ENCODE results near the gene PCBP1. TPM values are rescaled to one million over a fixed set of nuclear protein-coding genes. Genes with fewer than 3 reads are reported as not detected.

The PCBP1 gene
- total and polyA plus RNA-seq, 12 donors, result 32.8 to 511 (median 309) TPM

DNA sequence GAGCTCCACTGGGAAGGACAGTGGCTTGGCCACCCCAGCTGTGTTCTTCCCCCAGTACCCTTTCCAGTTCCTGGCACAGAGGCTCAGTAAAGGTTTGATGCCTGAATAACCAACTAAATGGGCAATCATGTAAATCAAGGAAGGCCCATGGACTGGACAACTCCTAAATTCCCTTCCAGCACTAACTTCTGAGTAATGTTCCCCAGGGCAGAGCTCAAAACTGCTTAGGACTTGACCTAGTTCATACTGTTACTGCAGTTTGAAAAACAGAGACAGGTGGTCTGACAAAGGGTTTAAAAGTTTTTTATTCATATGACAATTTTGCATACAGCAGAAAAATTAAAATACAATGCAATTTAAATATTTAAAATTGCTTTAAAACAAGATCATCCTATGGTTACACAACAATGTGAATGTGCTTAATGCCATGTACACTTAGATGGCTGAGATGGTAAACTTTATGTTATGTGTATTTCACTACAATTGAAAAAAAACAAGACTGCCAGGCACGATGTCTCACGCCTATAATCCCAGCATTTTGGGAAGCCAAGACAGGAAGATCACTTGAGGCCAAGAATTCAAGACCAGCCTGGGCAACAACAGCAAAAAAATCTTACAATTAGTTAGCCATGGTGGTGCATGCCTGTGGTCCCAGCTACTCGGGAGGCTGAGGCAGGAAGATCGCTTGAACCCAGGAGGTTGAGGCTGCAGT is 26.2 kb downstream of the PCBP1 start:
- no peaks in the 10 kb centered on the region for H3K9me3 ChIP-seq (replicated peaks in 1 of 3)
- intact Hi-C loops (cut with DNase I), result no loop called here
- no peak for TF ChIP-seq POLR2A (IDR thresholded peaks at IDR 0.05)
- TF ChIP-seq, protein P1, sequence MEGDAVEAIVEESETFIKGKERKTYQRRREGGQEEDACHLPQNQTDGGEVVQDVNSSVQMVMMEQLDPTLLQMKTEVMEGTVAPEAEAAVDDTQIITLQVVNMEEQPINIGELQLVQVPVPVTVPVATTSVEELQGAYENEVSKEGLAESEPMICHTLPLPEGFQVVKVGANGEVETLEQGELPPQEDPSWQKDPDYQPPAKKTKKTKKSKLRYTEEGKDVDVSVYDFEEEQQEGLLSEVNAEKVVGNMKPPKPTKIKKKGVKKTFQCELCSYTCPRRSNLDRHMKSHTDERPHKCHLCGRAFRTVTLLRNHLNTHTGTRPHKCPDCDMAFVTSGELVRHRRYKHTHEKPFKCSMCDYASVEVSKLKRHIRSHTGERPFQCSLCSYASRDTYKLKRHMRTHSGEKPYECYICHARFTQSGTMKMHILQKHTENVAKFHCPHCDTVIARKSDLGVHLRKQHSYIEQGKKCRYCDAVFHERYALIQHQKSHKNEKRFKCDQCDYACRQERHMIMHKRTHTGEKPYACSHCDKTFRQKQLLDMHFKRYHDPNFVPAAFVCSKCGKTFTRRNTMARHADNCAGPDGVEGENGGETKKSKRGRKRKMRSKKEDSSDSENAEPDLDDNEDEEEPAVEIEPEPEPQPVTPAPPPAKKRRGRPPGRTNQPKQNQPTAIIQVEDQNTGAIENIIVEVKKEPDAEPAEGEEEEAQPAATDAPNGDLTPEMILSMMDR (IDR thresholded peaks at IDR 0.05), result no peak
- 85 to 88% (median 87%) methylated on average over 4 of the region's 4 CpGs for WGBS, 4 donors
- no peaks in the 10 kb centered on the region for H3K36me3 ChIP-seq (replicated peaks in 1 of 2)
- H3K27me3 ChIP-seq, result no peaks in the 10 kb centered on the region
- no peak overlapping the region for H3K4me3 ChIP-seq
- H3K27ac ChIP-seq, result no peak overlapping the region
- peaks cover 2 to 18% of the 10 kb centered on the region in 2 donors for H3K4me1 ChIP-seq (replicated peaks in 1 of 2)
- peak in 1 of 7 donors; percentile 2 for DNase-seq

DNA sequence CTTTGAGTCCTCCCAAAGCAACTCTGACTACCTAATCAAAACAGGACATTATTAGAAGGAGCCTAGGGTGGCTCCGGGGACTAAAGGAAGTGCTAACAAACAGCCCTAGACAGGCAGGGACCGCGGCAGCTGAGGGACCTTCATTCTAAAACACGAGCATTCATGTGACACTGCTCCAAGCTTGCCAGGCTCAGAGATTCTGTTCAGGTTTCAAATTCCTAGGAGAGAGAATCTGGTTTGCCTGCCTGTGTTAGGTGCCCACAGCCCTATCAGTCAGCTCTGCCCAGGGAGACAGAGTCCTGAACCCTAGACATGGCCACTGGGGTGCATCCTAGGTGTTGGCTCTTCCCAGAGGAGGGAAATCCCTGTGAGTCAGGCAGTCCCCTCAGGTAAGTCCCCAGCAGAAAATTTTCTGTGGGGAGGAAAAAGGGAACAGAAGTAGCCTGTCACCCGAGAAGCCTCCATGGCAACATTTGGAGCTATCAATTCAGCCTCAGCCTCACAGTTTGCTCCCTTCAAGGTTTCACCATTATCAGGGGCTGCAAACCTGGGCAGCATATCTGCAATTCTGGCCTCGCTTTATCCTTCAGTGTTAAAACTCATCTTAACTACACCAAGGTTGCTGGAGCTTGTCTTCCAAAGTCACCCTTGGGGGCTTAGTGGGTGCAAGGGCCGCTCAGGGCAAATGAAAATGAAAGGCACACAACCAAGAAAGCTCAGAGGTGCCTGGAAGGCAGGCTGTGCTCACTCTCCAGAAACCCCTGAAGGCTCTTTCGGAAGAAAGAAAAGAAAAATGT is 28.6 kb downstream of the PCBP1 start:
- WGBS, 4 donors, result 72 to 83% (median 78%) methylated on average over 7 to 8 of the region's 8 CpGs
- TF ChIP-seq, protein P1 (IDR thresholded peaks at IDR 0.05), result no peak
- no peak for TF ChIP-seq POLR2A (IDR thresholded peaks at IDR 0.05)
- intact Hi-C loops (cut with DNase I), result no loop called here
- peak in 2 of 7 donors; percentile 28 to 32 for DNase-seq
- Histone ChIP-seq H3K4me1 (replicated peaks in 1 of 2) (peaks cover 0 to 13% of the 10 kb centered on the region in 2 donors), H3K36me3 (replicated peaks in 1 of 2) (no peaks in the 10 kb centered on the region), H3K4me3 (no peak overlapping the region), H3K27me3 (no peaks in the 10 kb centered on the region), H3K27ac (peak overlapping the region in 1 of 5 donors; percentile 44), H3K9me3 (replicated peaks in 1 of 3) (no peaks in the 10 kb centered on the region)

DNA sequence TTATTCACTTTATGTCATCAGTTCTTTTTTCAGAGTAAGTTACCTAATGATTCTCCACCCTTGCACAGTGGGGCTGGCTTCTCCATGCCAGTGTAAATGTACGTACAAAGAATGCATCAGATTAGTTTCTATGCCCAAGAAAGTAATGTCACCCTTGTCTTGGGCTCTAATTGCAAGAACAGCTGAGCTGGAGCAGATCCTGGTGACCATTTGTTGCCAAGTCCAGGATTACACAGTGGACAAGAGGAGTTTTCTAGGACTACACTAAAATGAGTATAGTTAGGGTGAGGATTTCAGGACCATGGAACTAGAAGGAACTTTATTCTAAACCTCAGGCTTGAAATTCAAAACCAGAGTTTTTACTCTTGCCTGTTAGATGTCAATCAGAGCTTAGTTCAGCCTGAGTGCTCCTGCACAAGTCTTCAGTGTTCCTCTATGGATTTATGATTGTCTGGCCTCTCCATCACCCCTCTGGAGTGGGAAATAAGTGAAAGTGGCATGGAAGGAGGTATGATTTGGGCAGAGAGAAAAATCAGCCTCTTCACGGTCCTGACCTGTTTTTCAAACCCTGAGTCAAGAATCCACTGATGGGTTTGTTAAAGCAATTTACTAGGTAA is 29.8 kb downstream of the PCBP1 start:
- H3K4me3 ChIP-seq, result no peak overlapping the region
- 81 to 92% (median 89%) methylated on average over 2 of the region's 2 CpGs for WGBS, 4 donors
- H3K9me3 ChIP-seq (replicated peaks in 1 of 3), result no peaks in the 10 kb centered on the region
- H3K4me1 ChIP-seq (replicated peaks in 1 of 2), result peaks cover 0 to 13% of the 10 kb centered on the region in 2 donors
- DNase-seq, result no peak
- no peak overlapping the region for H3K27ac ChIP-seq
- H3K27me3 ChIP-seq, result no peaks in the 10 kb centered on the region
- intact Hi-C loops (cut with DNase I), result no loop called here
- H3K36me3 ChIP-seq (replicated peaks in 1 of 2), result no peaks in the 10 kb centered on the region
- TF ChIP-seq, protein P1 (IDR thresholded peaks at IDR 0.05), result no peak

DNA sequence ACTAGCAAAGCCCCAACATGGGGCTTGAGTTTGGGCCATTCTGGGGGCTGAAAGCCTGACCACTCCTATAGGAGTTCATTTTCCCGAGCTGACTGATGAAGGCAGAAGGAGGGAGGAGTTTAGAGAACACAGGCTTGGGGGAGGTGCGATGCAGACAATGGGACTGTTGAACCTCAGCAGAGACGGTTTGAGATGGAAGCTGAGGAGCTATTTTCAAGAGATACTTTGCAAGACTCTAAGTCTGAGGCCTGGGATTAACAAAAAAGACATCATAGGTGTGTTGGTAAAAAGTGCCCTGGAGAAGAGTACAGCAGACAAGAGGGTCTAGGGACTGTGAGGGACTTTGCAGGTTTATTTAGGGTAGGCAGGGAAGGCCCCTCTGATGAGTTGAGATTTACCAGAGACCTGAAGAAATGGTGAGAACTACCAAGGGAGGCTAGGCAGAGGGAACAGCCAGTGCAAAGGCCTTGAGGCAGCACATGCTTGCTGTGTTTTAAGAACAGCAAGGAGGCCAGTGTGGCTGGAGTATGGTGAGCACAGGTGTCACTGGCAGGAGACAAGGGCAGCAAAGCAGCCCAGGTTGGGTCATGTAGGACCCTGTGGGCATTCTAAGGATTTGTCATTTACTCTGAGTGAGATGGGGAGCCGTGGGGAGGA is 31.6 kb downstream of the PCBP1 start:
- H3K9me3 ChIP-seq (replicated peaks in 1 of 3), result no peaks in the 10 kb centered on the region
- intact Hi-C loops (cut with DNase I), result no loop called here
- peak in 1 of 7 donors; percentile 40 for DNase-seq
- H3K4me3 ChIP-seq, result no peak overlapping the region
- H3K27ac ChIP-seq, result no peak overlapping the region
- TF ChIP-seq, protein P1 (IDR thresholded peaks at IDR 0.05), result no peak
- no peak for TF ChIP-seq POLR2A (IDR thresholded peaks at IDR 0.05)
- no peaks in the 10 kb centered on the region for H3K27me3 ChIP-seq
- peaks cover 5 to 22% of the 10 kb centered on the region in 2 donors for H3K4me1 ChIP-seq (replicated peaks in 1 of 2)
- WGBS, 4 donors, result 55 to 66% (median 57%) methylated on average over 4 of the region's 4 CpGs
- no peaks in the 10 kb centered on the region for H3K36me3 ChIP-seq (replicated peaks in 1 of 2)

Measured in adrenal gland (tissue), 12 donors.